ENCODE measurements around the gene KLHL18.
"Not testable (repeated sequence)": the region's sequence is repeated elsewhere in the genome, so short reads cannot be mapped to it uniquely, and the experiment has no call there.

Gene KLHL18

GRCh38 chr3:47282424-47283192 lies at the start of gene KLHL18, which contains the start of gene KIF9:
Gene KLHL18 (plus strand): TSS chr3:47282944. CDS start chr3:47282966, 22 bp downstream.
Gene KIF9 (minus strand): TSS chr3:47282799. CDS start chr3:47277374, 5,425 bp downstream.
- DNase-seq = peak; percentile 97

- DNase-seq = no peak
Observed at GRCh38 chr3:47238017-47238416, 44.7 kb upstream of the KLHL18 start.

- no peak for DNase-seq
Observed at GRCh38 chr3:47239929-47240328, 42.8 kb upstream of the KLHL18 start.

- no peak for DNase-seq
Observed at GRCh38 chr3:47243419-47244147, 39.2 kb upstream of the KLHL18 start.

- DNase-seq = no peak
Observed at GRCh38 chr3:47244531-47245100, 38.1 kb upstream of the KLHL18 start.

GRCh38 chr3:47245271-47245670 lies 37.5 kb upstream of the KLHL18 start:
- DNase-seq = no peak

- no peak for DNase-seq
Observed at GRCh38 chr3:47247131-47248064, 35.3 kb upstream of the KLHL18 start.

GRCh38 chr3:47250309-47251060 lies 32.3 kb upstream of the KLHL18 start:
- peak; percentile 3 to 18 for DNase-seq

GRCh38 chr3:47251085-47251484 lies 31.7 kb upstream of the KLHL18 start:
- not testable (repeated sequence) for DNase-seq

GRCh38 chr3:47251689-47252088 lies 31.1 kb upstream of the KLHL18 start:
- no peak for DNase-seq

- DNase-seq = not testable (repeated sequence)
Observed at GRCh38 chr3:47256331-47256730, 26.4 kb upstream of the KLHL18 start.

GRCh38 chr3:47259114-47259513 lies 23.6 kb upstream of the KLHL18 start:
- no peak for DNase-seq

- DNase-seq = no peak
Observed at GRCh38 chr3:47260605-47261004, 22.1 kb upstream of the KLHL18 start.

GRCh38 chr3:47261301-47261700 lies 21.4 kb upstream of the KLHL18 start:
- no peak for DNase-seq

GRCh38 chr3:47265008-47265407 lies 17.7 kb upstream of the KLHL18 start:
- no peak for DNase-seq

- DNase-seq = no peak
Observed at GRCh38 chr3:47265725-47266428, 16.9 kb upstream of the KLHL18 start.

- peak; percentile 18 for DNase-seq
Observed at GRCh38 chr3:47266709-47267489, 15.8 kb upstream of the KLHL18 start.

GRCh38 chr3:47267490-47267824 lies 15.3 kb upstream of the KLHL18 start:
- no peak for DNase-seq

GRCh38 chr3:47270526-47270925 lies 12.2 kb upstream of the KLHL18 start:
- DNase-seq = no peak

- no peak for DNase-seq
Observed at GRCh38 chr3:47273564-47273963, 9.2 kb upstream of the KLHL18 start.

Measured in CD4-positive, alpha-beta T cell treated with Interferon alpha-2 for 1 hour (primary cell).